GM21786 (cell line): ENCODE data around the gene AKAP7.
"Not testable (repeated sequence)": the region's sequence is repeated elsewhere in the genome, so short reads cannot be mapped to it uniquely, and the experiment has no call there.

Experiments used
- ATAC-seq: cut with Tn5 transposase; IDR thresholded peaks from one replicate; pipeline ENCODE4 v1.9.1; 2021; ENCODE audit not compliant: unreplicated experiment

Gene AKAP7

GRCh38 chr6:131250936-131251335 lies 115.7 kb downstream of the AKAP7 start:
- ATAC-seq = no peak

- ATAC-seq = no peak
These were observed 116.4 kb downstream of the AKAP7 start for GRCh38 chr6:131251590-131252199.

GRCh38 chr6:131255434-131255833 lies 120.2 kb downstream of the AKAP7 start:
- no peak for ATAC-seq

- no peak for ATAC-seq
These were observed 120.6 kb downstream of the AKAP7 start for GRCh38 chr6:131255911-131256310.

- ATAC-seq = no peak
These were observed 121.8 kb downstream of the AKAP7 start for GRCh38 chr6:131257104-131257503.

GRCh38 chr6:131258010-131258652 lies 122.9 kb downstream of the AKAP7 start:
- ATAC-seq = no peak

GRCh38 chr6:131258816-131259476 lies 123.7 kb downstream of the AKAP7 start:
- no peak for ATAC-seq

- not testable (repeated sequence) for ATAC-seq
These were observed 125.7 kb downstream of the AKAP7 start for GRCh38 chr6:131260960-131261359.

GRCh38 chr6:131262060-131262459 lies 126.8 kb downstream of the AKAP7 start:
- ATAC-seq = no peak

GRCh38 chr6:131265939-131266338 lies 130.7 kb downstream of the AKAP7 start:
- ATAC-seq = no peak

- ATAC-seq = no peak
These were observed 133.0 kb downstream of the AKAP7 start for GRCh38 chr6:131268303-131268702.

- no peak for ATAC-seq
These were observed 134.5 kb downstream of the AKAP7 start for GRCh38 chr6:131269565-131270391.

- no peak for ATAC-seq
These were observed 135.3 kb downstream of the AKAP7 start for GRCh38 chr6:131270534-131270933.

GRCh38 chr6:131275273-131275672 lies 140.0 kb downstream of the AKAP7 start:
- no peak for ATAC-seq

- ATAC-seq = no peak
These were observed 142.3 kb downstream of the AKAP7 start for GRCh38 chr6:131277591-131277990.

- no peak for ATAC-seq
These were observed 146.4 kb downstream of the AKAP7 start for GRCh38 chr6:131281471-131282270.

- no peak for ATAC-seq
These were observed 147.1 kb downstream of the AKAP7 start for GRCh38 chr6:131282365-131282764.

- no peak for ATAC-seq
These were observed 148.4 kb downstream of the AKAP7 start for GRCh38 chr6:131283466-131284175.

GRCh38 chr6:131285548-131285947 lies 150.3 kb downstream of the AKAP7 start:
- ATAC-seq = no peak

- ATAC-seq = no peak
These were observed 151.3 kb downstream of the AKAP7 start for GRCh38 chr6:131286469-131287040.
